GM12891 (cell line): Measurements from ENCODE around the gene ITM2B.

Source experiments
- POLR2A ChIP-seq: IDR thresholded peaks from 2 replicates; pipeline ENCODE4 v1.6.1; 2011; ENCODE audit warnings: low read depth, low read length, control low read depth
- POLR2AphosphoS5 ChIP-seq: IDR thresholded peaks from 2 replicates; pipeline ENCODE4 v1.6.1; 2011; ENCODE audit warnings: low read depth, low read length, control low read depth
- TAF1 ChIP-seq: IDR thresholded peaks from 2 replicates; pipeline ENCODE4 v1.6.1; 2011; ENCODE audit warnings: low read depth, low read length, control low read depth

DNA sequence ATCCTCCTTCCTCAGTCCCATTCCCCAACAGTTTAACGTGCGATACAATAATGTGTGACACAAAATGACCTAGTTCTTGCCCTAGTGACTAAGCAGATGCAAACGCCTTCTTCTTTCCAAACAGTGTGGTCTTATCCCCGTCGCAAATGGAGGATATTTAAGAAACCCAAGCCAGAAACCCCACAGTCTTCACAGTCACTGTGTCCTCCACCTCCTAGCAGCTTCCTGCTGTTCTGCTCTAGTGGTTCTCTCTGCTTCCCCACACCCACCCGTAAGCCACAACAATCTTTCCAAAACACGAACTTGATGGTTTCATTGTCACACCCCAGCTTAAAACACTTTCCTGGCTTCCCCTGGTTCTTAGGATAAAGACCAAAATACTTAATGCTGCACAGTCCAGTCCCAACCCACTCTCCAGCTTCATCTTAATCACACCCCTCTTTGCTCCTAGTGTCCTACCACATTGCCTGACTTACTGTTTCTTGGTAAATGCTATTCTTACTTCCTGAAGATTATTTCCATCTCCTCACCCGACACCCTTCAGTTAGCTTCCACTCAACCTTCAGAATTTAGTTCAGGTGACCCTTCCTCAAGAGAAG is 32.3 kb downstream of the ITM2B start:
- TF ChIP-seq POLR2A = no peak
- TF ChIP-seq POLR2AphosphoS5 = no peak
- no peak for TF ChIP-seq TAF1
